Prostate gland (tissue), 2 donors: Measurements from ENCODE around the gene RGS9. TPM values are rescaled to one million over a fixed set of nuclear protein-coding genes. Genes with fewer than 3 reads are reported as not detected.

Experiments used
- DNase-seq: peaks from one replicate; pipeline ENCODE4 v3.0.0-alpha.2; 2019; ENCODE audit warnings: low spot score
- H3K27ac ChIP-seq, 2 donors: fragments of 200-600 bp; sonication (generic); 2 replicates each; pipeline ENCODE4 v1.5.1; 2017 to 2019
- H3K27me3 ChIP-seq: fragments of 200-600 bp; sonication (generic); replicated peaks from 2 replicates; pipeline ENCODE4 v1.5.1; 2019; ENCODE audit not compliant: insufficient read depth
- H3K36me3 ChIP-seq, 2 donors: fragments of 200-600 bp; sonication (generic); 1 replicate in 1 of 2; 2 replicates in 1 of 2; pipeline versions ENCODE4 v1.5.1 to v1.8.1; 2017 to 2019
- H3K4me1 ChIP-seq: fragments of 200-600 bp; sonication (generic); replicated peaks from 2 replicates; pipeline ENCODE4 v1.5.1; 2019
- H3K4me3 ChIP-seq, 2 donors: fragments of 200-600 bp; sonication (generic); 2 replicates each; pipeline ENCODE4 v1.5.1; 2017 to 2019
- H3K9me3 ChIP-seq: fragments of 200-600 bp; sonication (generic); 2 replicates; pipeline ENCODE4 v1.5.1; 2017
- POLR2A ChIP-seq: fragments of 450-650 bp; IDR thresholded peaks from one replicate; pipeline ENCODE4 v1.6.1; 2016; ENCODE audit warnings: antibody characterized with exemption, mild to moderate bottlenecking
- POLR2AphosphoS5 ChIP-seq: sonication (generic); formaldehyde crosslinking; IDR thresholded peaks from one replicate; pipeline ENCODE4 v1.6.1; 2017; ENCODE audit warnings: antibody characterized with exemption
- WGBS: methylation state at CpG from one replicate; pipeline ENCODE4 v1.1.5; 2018; 5-methylcytosine and 5-hydroxymethylcytosine counted together
- intact Hi-C: fragments of 100-400 bp; cut with DNase I; formaldehyde crosslinking; loops from one replicate; pipeline ENCODE4 v1.14.2; 2022
- total RNA-seq, 2 donors: library from RNA; depleted of rRNA; stranded (reverse); fragments of >200 nt; gene quantifications; one replicate each; pipeline ENCODE4 v1.1.0, GENCODE V29; 2016
- TF ChIP-seq, protein P1 (sequence below), 4 experiments: fragments of 200-600 bp in 2 of 4; fragments of 450-650 bp in 2 of 4; sonication (generic) in 2 of 4; IDR thresholded peaks; 1 replicate in 3 of 4; 2 replicates in 1 of 4; pipeline ENCODE4 v1.5.1; 2016 to 2019; ENCODE audit warnings: antibody characterized with exemption in 4 of 4, mild to moderate bottlenecking in 2 of 4, moderate library complexity in 2 of 4

The RGS9 gene
- total RNA-seq, 2 donors from 2014 or later = 7.9 to 9.3 TPM

DNA sequence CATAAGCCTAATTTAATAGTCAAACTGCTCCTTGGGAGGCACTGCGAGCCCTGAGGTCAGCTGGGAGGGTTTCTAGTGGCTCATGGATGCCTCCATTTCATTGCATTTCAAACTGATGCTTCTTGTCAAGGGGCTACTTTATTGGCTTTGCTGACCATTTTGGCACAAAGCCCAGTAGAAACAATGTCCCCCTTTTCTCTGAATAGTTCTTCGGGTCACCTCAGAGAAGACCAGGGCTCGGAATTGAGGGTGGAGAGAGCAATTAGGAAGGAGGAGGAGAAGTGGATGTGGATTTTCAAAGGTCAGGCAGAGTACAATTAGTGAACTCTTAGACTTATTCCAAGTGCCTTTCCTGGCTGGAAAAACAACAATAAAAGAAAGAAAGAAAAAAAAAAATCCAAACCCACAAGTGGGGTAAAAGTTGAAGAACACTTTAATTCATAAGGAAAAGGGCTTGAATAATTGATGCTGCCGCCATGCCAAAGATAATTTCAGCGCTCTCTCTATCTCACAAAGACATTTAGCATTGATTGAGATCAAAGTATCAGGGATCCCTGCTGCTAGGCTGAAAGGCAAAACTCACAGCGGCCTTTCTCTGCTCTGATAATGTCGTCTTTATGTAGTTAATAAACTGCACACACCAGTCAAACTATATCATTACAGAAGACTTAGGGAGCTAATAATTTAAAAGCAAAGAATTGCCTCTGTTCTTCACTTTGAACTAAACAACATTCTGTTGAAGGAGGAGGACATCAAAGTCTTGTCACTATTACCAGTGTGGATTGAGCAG lies 122.7 kb downstream of the RGS9 start:
- no peaks in the 10 kb centered on the region for H3K36me3 ChIP-seq
- no peak overlapping the region for H3K4me3 ChIP-seq
- H3K4me1 ChIP-seq = no peaks in the 10 kb centered on the region
- H3K9me3 ChIP-seq = no peaks in the 10 kb centered on the region
- no peaks in the 10 kb centered on the region for H3K27me3 ChIP-seq
- intact Hi-C loops = no loop called here
- TF ChIP-seq, protein P1, sequence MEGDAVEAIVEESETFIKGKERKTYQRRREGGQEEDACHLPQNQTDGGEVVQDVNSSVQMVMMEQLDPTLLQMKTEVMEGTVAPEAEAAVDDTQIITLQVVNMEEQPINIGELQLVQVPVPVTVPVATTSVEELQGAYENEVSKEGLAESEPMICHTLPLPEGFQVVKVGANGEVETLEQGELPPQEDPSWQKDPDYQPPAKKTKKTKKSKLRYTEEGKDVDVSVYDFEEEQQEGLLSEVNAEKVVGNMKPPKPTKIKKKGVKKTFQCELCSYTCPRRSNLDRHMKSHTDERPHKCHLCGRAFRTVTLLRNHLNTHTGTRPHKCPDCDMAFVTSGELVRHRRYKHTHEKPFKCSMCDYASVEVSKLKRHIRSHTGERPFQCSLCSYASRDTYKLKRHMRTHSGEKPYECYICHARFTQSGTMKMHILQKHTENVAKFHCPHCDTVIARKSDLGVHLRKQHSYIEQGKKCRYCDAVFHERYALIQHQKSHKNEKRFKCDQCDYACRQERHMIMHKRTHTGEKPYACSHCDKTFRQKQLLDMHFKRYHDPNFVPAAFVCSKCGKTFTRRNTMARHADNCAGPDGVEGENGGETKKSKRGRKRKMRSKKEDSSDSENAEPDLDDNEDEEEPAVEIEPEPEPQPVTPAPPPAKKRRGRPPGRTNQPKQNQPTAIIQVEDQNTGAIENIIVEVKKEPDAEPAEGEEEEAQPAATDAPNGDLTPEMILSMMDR (IDR thresholded peaks at IDR 0.05) = no peak
- no peak for TF ChIP-seq POLR2A
- TF ChIP-seq POLR2AphosphoS5 = no peak
- WGBS = 65% methylated on average over 7 of the region's 7 CpGs
- H3K27ac ChIP-seq = no peak overlapping the region
- no peak for DNase-seq

- Histone ChIP-seq H3K4me1 (no peaks in the 10 kb centered on the region), H3K27ac (no peak overlapping the region), H3K4me3 (no peak overlapping the region), H3K9me3 (no peaks in the 10 kb centered on the region), H3K36me3 (no peaks in the 10 kb centered on the region), H3K27me3 (no peaks in the 10 kb centered on the region)
- 79% methylated on average over 2 of the region's 2 CpGs for WGBS
- TF ChIP-seq, protein P1 (IDR thresholded peaks at IDR 0.05) = no peak
- TF ChIP-seq POLR2AphosphoS5 = no peak
- no peak for DNase-seq
- intact Hi-C loops = no loop called here
These were observed 123.5 kb downstream of the RGS9 start for GRCh38 chr17:65260626-65261025.

DNA sequence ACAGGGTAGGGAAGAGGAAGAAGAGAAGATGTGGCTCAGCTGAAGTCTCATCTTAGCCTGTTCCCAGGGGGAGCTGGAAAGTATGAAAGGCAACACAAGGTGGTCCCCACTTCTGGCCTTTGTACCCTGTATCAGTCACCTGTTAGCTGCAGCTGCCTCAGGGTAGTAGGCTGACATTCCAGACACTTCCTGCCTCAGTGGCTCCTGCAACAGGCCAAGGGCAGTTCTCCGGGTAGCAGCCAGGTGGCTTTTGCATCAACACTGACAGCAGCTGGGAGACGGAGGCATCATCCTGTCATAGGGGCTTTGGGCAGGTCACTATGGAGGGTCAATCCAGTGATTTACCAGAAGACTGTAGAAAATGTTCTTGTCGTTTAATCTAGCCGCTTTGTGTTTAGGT lies 124.0 kb downstream of the RGS9 start:
- Histone ChIP-seq H3K4me1 (no peaks in the 10 kb centered on the region), H3K27me3 (no peaks in the 10 kb centered on the region), H3K36me3 (no peaks in the 10 kb centered on the region), H3K9me3 (no peaks in the 10 kb centered on the region), H3K4me3 (no peak overlapping the region), H3K27ac (no peak overlapping the region)
- TF ChIP-seq POLR2A (no peak), POLR2AphosphoS5 (no peak)
- TF ChIP-seq, protein P1 (IDR thresholded peaks at IDR 0.05) = no peak
- WGBS = 74% methylated on average over 4 of the region's 4 CpGs
- DNase-seq = no peak
- intact Hi-C loops = no loop called here

DNA sequence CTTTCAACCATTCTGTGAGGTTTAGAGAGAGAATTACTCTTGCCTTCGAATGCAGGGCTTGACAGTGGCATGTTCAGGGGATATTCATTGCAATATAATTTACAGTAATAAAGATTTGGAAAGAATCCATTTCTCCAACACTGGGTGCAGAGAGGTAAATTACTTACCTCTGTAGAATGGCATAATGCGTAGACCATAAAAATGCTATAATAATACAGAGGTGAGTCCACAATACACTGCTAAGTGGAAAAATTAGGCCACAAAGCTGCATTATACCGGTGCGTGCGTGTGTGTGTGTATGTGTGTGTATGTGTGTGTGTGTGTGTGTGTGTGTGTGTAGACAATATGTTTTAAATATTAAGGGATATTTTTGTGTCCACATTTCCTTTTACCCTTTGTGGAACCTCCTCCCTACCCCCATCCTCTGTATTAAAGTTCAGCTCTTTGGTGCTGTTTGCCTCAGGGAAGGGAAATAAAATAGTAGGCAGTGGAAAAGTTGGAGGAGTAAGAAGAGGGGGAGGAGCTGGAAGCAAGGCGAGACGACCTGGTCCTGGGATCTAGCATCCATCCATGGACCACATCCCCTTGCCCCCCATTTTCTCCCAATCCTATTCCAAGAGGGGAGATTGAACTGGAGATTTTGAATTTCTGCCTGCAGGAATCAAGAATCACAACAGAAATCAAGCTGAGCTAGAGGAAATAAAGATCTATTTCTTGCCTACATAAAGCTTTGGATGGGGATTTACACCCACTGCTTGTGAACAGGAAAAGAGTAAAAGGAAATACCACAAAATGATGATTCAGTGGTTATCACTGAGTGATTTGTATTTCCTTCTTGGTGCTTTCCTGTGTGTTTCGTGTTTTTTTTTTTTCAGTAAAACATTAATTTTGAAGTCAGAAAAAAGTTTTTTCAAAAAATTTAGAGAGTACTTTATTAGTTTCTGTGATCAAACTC lies 124.8 kb downstream of the RGS9 start:
- WGBS = 74% methylated on average over 8 of the region's 8 CpGs
- no peak overlapping the region for H3K4me3 ChIP-seq
- TF ChIP-seq, protein P1 (IDR thresholded peaks at IDR 0.05) = no peak
- no peak for TF ChIP-seq POLR2A
- no peak for TF ChIP-seq POLR2AphosphoS5
- intact Hi-C loops = no loop called here
- H3K27me3 ChIP-seq = no peaks in the 10 kb centered on the region
- no peak overlapping the region for H3K27ac ChIP-seq
- no peaks in the 10 kb centered on the region for H3K9me3 ChIP-seq
- DNase-seq = no peak
- H3K36me3 ChIP-seq = no peaks in the 10 kb centered on the region
- H3K4me1 ChIP-seq = no peaks in the 10 kb centered on the region
